Fibroblast of skin of abdomen (primary cell): ENCODE data around the gene STARD3NL.
"Not testable (repeated sequence)": the region's sequence is repeated elsewhere in the genome, so short reads cannot be mapped to it uniquely, and the experiment has no call there.

Experiments
- DNase-seq: peaks from one replicate; pipeline ENCODE4 v3.0.0-alpha.2; 2013

STARD3NL gene

DNA sequence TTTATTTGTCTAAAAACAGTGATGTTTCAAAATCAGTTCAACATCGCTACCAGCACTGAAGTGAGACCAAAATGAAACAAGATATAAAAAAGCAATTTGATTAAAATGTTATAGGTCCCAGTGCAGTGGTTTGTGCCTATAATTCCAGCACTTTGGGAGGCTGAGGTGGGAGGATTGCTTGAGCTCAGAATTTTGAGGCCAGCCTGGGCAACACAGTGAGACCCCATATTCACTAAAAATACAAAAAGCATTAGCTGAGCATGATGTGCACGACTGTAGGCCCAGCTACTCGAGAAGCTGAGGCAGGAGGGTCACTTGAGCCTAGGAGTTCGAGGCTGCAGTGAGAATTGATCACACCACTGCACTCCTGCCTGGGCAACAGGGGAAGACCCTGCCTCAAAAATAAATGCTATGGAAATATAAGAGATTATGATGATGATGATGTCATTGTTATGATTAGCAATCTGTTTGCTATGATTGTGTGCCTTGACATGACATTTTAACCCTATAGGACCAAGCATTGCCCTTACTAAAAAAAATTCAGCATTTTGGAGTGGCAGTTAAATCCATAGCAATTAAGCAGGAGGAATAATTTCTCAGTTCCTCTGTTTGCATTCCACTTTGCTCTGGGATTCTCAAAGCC is 91.8 kb downstream of the STARD3NL start:
- not testable (repeated sequence) for DNase-seq

DNA sequence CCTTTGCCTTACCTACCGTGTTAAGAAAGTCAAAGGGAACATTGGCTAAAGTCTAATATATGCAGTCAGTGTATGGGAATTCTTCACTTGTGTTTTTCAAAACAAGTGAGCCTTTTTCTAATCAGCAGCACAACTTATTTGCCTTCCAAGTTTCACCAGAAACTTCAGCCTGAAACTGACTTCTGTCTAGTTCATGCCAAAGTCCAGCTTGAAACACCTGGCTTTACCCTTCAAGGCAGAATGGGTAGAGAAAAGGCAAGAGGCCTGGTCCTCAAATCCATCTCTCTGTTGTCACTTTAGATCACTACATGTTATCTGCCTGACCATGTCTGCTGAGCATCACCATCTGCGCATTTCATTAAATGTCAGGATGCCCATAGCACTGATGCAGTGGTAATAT is 92.4 kb downstream of the STARD3NL start:
- DNase-seq, result not testable (repeated sequence)

DNA sequence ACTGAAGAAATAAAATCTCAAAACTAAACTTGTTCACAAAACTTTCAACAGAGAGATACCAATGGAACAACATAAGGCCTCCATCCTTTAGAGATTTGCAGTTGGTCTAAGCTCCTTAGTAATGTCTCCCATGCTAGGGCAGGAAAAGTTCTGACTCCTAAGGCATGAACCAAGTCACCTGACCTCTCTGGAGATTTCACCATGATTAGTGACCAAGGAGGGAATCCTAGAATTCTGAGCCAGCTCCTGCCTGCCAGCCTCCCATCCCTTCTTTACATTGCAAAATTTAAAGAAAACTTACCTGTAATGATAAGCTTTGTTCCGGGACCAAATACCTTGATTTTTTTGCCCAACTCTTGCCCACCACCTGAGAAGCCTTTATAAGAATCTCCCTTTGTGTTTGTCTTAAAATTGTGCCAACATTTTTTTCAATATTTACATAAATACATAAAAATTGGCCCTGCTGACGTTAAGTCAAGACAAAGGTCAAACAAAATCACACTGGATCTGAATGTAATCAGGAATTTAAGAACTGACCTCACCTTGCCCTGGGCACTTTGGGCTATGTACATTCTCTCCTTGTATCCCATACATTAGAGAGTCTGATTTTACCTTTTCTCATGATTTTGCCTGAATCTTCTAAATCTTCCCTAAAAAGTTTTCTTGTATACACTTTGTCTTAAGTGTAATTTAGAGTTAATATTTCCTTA is 95.4 kb downstream of the STARD3NL start, which contains the start of gene TARP:
Gene TARP (minus strand): TSS at position 351 of the 710 bp plus-strand sequence.
- no peak for DNase-seq

DNA sequence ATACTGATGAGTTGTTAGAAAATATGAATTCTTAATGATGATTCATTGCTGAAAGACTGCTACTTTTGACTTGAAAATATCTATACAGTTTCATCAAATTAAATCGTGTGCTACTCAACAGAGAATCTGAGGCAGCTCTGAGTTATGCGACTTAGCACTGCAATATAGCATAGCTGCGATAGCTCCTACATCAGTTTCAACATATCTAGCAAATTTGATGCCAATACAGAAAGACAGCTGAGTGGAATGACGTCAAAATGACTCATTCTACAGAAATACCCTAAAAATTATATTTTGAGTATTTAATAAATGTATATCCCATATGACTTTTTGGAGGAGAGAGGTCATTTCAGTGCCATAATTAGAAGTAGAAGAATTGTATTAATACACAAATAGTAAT is 96.4 kb downstream of the STARD3NL start:
- DNase-seq, result no peak

DNA sequence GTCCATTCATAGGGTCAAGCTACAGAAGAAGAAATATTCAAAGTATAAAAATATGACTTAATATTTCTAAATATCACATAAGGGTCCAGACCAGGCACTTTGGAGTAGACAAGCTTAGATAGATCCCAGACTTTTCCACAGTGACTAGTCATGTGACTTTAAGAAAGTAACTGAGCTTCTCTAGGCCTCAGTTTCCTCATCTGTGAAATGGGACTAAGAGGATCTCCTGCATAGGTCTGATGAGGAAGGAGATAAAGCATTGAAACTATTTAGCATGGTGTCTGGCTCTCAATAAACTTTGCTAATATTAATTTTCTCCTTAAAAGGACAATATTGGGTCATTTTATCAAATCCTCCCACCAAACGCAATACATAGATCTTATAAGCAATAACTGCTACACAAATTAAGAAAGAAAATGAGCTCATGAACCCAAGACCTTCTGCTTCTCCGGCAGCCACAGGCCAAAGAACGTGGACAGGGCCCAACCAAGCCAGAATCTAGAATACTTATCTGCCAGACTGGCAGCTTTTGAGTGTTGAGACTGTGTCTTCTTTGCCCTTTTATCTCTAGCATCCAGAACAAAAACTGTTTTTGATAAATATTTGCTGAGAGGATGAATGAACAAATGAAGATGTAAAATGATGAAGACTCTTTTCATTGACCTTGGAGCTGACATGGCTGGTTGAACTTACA is 97.0 kb downstream of the STARD3NL start:
- DNase-seq, result no peak

DNA sequence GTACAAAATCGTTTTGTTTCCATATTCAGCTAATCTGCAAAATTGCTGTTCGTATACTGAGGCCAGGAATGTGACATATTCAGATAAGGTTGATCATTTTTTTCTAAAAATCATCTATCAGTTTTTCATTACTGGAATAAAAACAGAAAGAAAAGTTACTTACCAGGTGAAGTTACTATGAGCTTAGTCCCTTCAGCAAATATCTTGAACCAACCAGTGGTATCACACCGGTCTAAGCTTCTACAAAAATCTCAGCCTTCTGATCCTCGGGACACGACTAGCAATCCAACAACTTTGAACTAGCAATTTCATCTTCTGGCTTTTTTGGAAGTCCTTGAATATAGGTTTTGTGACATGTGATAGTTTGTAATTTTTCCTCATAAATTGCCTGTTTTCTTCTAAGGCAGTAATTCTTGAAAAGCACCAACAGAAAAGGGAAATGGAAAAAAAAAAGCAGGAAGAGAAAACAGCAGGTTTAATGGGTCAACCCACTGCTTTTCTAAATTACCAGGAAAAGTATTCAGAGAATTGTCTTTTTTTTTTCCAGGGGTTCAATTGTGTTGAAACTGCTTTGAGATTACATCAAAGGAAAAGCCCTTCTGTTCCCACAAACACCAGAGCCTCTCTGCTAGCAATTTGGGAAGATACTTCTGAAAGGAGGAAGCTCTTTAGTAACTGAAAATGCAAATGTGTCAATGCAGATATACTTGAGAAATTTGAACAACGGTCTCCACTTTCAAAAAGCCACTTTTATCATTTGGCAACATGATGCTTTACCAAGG is 98.2 kb downstream of the STARD3NL start:
- no peak for DNase-seq

DNA sequence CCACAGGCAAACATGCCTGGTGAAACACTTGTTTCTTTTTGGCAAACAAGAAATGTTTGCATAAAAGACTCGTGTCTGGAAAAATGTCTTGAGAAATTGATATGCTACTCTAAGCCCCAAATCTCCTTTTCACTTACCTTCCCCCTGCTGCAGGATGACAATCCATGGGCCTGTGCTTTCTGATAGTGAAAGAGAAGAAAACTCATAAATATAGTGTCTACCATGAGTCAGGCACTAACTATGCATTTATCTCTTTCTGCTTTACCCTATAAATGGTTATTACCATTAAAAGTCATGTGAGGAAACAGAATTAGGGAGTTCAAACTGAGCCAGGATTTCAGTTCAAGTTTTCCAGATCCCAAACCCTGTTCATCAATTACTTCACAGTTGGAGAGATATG is 102.0 kb downstream of the STARD3NL start:
- DNase-seq, result no peak
